HEK293 (cell line): ENCODE results near the gene MAP3K6.

Source experiments
- ELK4 ChIP-seq: IDR thresholded peaks from 2 replicates; pipeline ENCODE4 v1.6.1; 2011; ENCODE audit warnings: mild to moderate bottlenecking, low read depth, low read length, borderline replicate concordance
- GFI1B ChIP-seq: fragments of 450-650 bp; formaldehyde crosslinking; IDR thresholded peaks from 2 replicates; pipeline ENCODE4 v1.5.1; 2016; ENCODE audit warnings: missing biosample characterization, missing genetic modification characterization
- GLIS1 ChIP-seq: fragments of 450-650 bp; formaldehyde crosslinking; IDR thresholded peaks from 2 replicates; pipeline ENCODE4 v1.5.1; 2016; ENCODE audit warnings: missing biosample characterization, missing genetic modification characterization
- HOXA7 ChIP-seq: sonication (generic); formaldehyde crosslinking; IDR thresholded peaks from 2 replicates; pipeline ENCODE4 v1.8.1; 2022; ENCODE audit warnings: missing genetic modification reagents, borderline replicate concordance
- KLF8 ChIP-seq: fragments of 450-650 bp; formaldehyde crosslinking; IDR thresholded peaks from 2 replicates; pipeline ENCODE4 v1.5.1; 2016; ENCODE audit warnings: missing biosample characterization, missing genetic modification characterization
- KLF9 ChIP-seq: fragments of 450-650 bp; formaldehyde crosslinking; IDR thresholded peaks from 2 replicates; pipeline ENCODE4 v1.5.1; 2016; ENCODE audit warnings: missing biosample characterization, missing genetic modification characterization, low read depth
- REPIN1 ChIP-seq: fragments of 450-650 bp; formaldehyde crosslinking; IDR thresholded peaks from 2 replicates; pipeline ENCODE4 v1.5.1; 2017; ENCODE audit warnings: missing biosample characterization, missing genetic modification characterization, low read depth
- SP7 ChIP-seq: fragments of 450-650 bp; formaldehyde crosslinking; IDR thresholded peaks from 2 replicates; pipeline ENCODE4 v1.5.1; 2016; ENCODE audit warnings: missing biosample characterization, missing genetic modification characterization
- YY2 ChIP-seq: fragments of 450-650 bp; formaldehyde crosslinking; IDR thresholded peaks from 2 replicates; pipeline ENCODE4 v1.5.1; 2016; ENCODE audit warnings: missing biosample characterization, missing genetic modification characterization
- ZBTB21 ChIP-seq: fragments of 450-650 bp; formaldehyde crosslinking; IDR thresholded peaks from 2 replicates; pipeline ENCODE4 v1.5.1; 2017; ENCODE audit warnings: missing biosample characterization, missing genetic modification characterization
- ZBTB48 ChIP-seq: fragments of 450-650 bp; formaldehyde crosslinking; IDR thresholded peaks from 2 replicates; pipeline ENCODE4 v1.5.1; 2016; ENCODE audit warnings: missing biosample characterization, missing genetic modification characterization
- ZNF175 ChIP-seq: fragments of 450-650 bp; formaldehyde crosslinking; IDR thresholded peaks from 2 replicates; pipeline ENCODE4 v1.5.1; 2016; ENCODE audit warnings: missing biosample characterization, missing genetic modification characterization
- ZNF211 ChIP-seq: fragments of 450-650 bp; formaldehyde crosslinking; IDR thresholded peaks from 2 replicates; pipeline ENCODE4 v1.5.1; 2016; ENCODE audit warnings: low read depth, missing biosample characterization, missing genetic modification characterization
- ZNF239 ChIP-seq: fragments of 450-650 bp; formaldehyde crosslinking; IDR thresholded peaks from 2 replicates; pipeline ENCODE4 v1.5.1; 2016; ENCODE audit warnings: missing biosample characterization, missing genetic modification characterization
- ZNF26 ChIP-seq: fragments of 450-650 bp; formaldehyde crosslinking; IDR thresholded peaks from 2 replicates; pipeline ENCODE4 v1.5.1; 2016; ENCODE audit warnings: missing biosample characterization, missing genetic modification characterization
- ZNF280D ChIP-seq: fragments of 450-650 bp; formaldehyde crosslinking; IDR thresholded peaks from 2 replicates; pipeline ENCODE4 v1.5.1; 2016; ENCODE audit warnings: missing biosample characterization, missing genetic modification characterization
- ZNF433 ChIP-seq: fragments of 450-650 bp; formaldehyde crosslinking; IDR thresholded peaks from 2 replicates; pipeline ENCODE4 v1.5.1; 2016; ENCODE audit warnings: missing biosample characterization, missing genetic modification characterization, low read depth
- ZNF48 ChIP-seq: fragments of 450-650 bp; formaldehyde crosslinking; IDR thresholded peaks from 2 replicates; pipeline ENCODE4 v1.5.1; 2016; ENCODE audit warnings: missing biosample characterization, missing genetic modification characterization
- ZNF518A ChIP-seq: fragments of 450-650 bp; formaldehyde crosslinking; conservative IDR thresholded peaks from 2 replicates; pipeline ENCODE4 v1.5.1; 2016; ENCODE audit warnings: low read depth, missing biosample characterization, missing genetic modification characterization
- ZNF664 ChIP-seq: fragments of 450-650 bp; formaldehyde crosslinking; IDR thresholded peaks from 2 replicates; pipeline ENCODE4 v1.5.1; 2016; ENCODE audit warnings: missing biosample characterization, missing genetic modification characterization
- ZNF704 ChIP-seq: fragments of 450-650 bp; formaldehyde crosslinking; IDR thresholded peaks from 2 replicates; pipeline ENCODE4 v1.5.1; 2016; ENCODE audit warnings: missing biosample characterization, missing genetic modification characterization
- ZNF707 ChIP-seq: fragments of 450-650 bp; formaldehyde crosslinking; IDR thresholded peaks from 2 replicates; pipeline ENCODE4 v1.5.1; 2016; ENCODE audit warnings: missing biosample characterization, missing genetic modification characterization
- ZNF785 ChIP-seq: fragments of 450-650 bp; formaldehyde crosslinking; IDR thresholded peaks from 2 replicates; pipeline ENCODE4 v1.5.1; 2016; ENCODE audit warnings: missing biosample characterization, missing genetic modification characterization
- ZSCAN16 ChIP-seq: fragments of 450-650 bp; formaldehyde crosslinking; IDR thresholded peaks from 2 replicates; pipeline ENCODE4 v1.5.1; 2016; ENCODE audit warnings: missing biosample characterization, missing genetic modification characterization
- ZSCAN18 ChIP-seq: fragments of 450-650 bp; formaldehyde crosslinking; IDR thresholded peaks from 2 replicates; pipeline ENCODE4 v1.5.1; 2016; ENCODE audit warnings: missing biosample characterization, missing genetic modification characterization
- ZSCAN5A ChIP-seq: fragments of 450-650 bp; formaldehyde crosslinking; IDR thresholded peaks from 2 replicates; pipeline ENCODE4 v1.5.1; 2016; ENCODE audit warnings: missing biosample characterization, missing genetic modification characterization

The MAP3K6 gene

GRCh38 chr1:27365372-27366112 is 1.2 kb downstream of the MAP3K6 start (continued):
- TF ChIP-seq ZNF707 (tag by site-specific recombination) (no peak), HOXA7 (no peak), ZBTB21 (no peak), ZNF175 (tag by site-specific recombination) (no peak), ZSCAN18 (tag by site-specific recombination) (no peak), ZNF239 (tag by site-specific recombination) (no peak), GFI1B (tag by site-specific recombination) (no peak), ZSCAN16 (tag by site-specific recombination) (no peak), ZNF704 (tag by site-specific recombination) (no peak), KLF9 (tag by site-specific recombination) (peak; percentile 96), REPIN1 (tag by site-specific recombination) (no peak), YY2 (tag by site-specific recombination) (no peak), ZNF433 (tag by site-specific recombination) (no peak), GLIS1 (no peak), ZNF48 (tag by site-specific recombination) (no peak), ZNF26 (tag by site-specific recombination) (no peak), ZNF664 (tag by site-specific recombination) (no peak), ZNF518A (tag by site-specific recombination) (no peak), ZBTB48 (tag by site-specific recombination) (peak; percentile 99), ZNF785 (tag by site-specific recombination) (no peak), ZNF211 (no peak), ZSCAN5A (tag by site-specific recombination) (no peak), SP7 (tag by site-specific recombination) (no peak), ZNF280D (tag by site-specific recombination) (no peak), ELK4 (no peak), KLF8 (tag by site-specific recombination) (peak; percentile 93)
